Fibroblast of skin of right quadriceps (primary cell): ENCODE results near the gene GPATCH3.
"Not testable (repeated sequence)": the region's sequence is repeated elsewhere in the genome, so short reads cannot be mapped to it uniquely, and the experiment has no call there.

Experiments
- DNase-seq: peaks from one replicate; pipeline ENCODE4 v3.0.0-alpha.2; 2013

GPATCH3 gene

GRCh38 chr1:26900001-26900814 is at the start of gene GPATCH3:
Gene GPATCH3, minus strand, starts transcription at chr1:26900467. Its CDS starts 25 bp downstream, at chr1:26900442.
- DNase-seq = peak; percentile 94

GRCh38 chr1:26949926-26950319 is 49.7 kb upstream of the GPATCH3 start:
- no peak for DNase-seq

GRCh38 chr1:26949266-26949925 is 49.1 kb upstream of the GPATCH3 start:
- no peak for DNase-seq

DNA sequence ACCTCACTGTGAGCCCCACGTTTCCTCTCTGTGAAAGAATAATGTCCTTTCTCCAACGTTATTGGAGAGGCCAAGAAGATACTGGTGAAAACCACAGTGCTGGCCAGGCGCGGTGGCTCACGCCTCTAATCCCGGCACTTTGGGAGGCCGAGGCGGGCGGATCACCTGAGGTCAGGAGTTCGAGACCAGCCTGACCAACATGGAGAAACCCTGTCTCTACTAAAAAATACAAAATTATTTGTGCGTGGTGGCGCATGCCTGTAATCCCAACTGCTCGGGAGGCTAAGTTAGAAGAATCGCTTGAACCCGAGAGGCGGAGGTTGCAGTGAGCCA is 48.4 kb upstream of the GPATCH3 start:
- DNase-seq = not testable (repeated sequence)

DNA sequence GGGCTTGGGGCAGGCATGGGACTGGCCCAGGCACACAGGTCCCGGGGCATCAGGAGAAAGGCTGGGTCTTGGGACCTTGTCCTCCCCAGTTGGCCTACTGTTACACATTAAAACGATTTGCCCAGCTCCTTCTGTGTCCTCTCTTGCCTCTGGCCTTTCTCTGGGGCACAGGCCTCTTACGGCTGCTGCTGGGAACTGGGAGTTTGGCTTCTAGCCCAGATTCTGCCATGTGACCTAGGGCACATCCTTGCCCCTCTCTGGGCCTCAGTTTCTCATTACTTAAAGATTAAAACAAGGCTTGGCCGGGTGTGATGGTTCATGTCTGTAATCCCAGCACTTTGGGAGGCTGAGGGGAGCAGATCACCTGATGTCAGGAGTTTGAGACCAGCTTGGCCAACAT is 46.0 kb upstream of the GPATCH3 start:
- DNase-seq = no peak

DNA sequence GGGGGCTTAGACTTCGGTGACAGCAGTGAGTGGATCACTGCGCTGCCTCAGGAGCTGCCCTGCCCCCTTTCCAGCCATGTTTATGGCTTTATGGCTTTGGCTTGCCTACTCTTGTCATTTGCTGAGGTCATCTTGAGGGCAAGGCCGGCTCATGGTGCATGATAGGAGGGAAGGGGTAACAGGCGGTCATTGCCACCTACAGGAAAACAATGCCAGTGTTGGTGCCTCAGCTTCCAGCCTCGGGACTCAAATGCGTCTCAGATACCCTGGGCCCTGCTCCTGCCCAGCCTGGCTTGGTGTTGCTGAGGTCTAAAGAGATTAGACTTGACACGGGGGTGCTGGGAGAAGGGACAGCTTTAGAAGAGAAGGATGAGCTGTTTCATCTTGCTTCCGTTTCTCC is 45.5 kb upstream of the GPATCH3 start:
- no peak for DNase-seq

DNA sequence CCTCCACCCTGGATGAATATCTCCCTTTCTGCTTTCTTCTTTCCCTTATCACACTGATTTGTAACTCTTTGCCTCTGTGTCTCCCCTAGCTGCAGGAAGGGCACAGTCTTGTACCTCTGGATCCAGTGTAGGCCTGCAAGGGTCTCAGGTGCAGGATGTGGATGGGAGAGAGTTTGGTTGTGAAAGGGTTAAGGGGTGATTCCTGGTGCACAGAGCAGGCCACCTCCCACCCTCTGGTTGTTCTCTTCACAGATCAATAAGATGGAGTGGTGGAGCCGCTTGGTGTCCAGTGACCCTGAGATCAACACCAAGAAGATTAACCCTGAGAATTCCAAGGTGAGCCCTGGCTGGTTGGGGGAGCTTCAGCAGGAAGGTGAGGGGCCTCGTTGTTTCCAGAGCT is 44.9 kb upstream of the GPATCH3 start:
- DNase-seq = no peak

- DNase-seq = no peak
Observed at GRCh38 chr1:26942656-26943055, 42.4 kb upstream of the GPATCH3 start.

GRCh38 chr1:26941311-26941710 is 41.0 kb upstream of the GPATCH3 start:
- no peak for DNase-seq

DNA sequence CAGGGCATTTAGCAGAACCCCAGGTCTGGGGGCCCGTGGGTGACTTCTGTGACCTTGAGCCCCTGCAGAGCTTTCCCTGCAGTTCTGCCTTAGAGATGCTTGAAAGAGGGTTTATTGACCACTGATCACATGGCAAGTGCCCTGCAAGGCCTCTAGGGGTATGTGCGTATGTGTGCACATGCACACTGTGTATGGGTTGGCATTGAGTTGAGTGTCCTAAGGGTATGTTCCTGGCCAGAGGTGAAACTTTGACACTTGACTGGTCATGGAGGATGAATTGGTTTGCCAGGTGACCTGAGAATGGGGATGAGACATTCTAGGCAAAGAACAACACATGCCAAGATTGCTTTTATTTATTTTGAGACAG is 38.4 kb upstream of the GPATCH3 start:
- DNase-seq = no peak

- no peak for DNase-seq
Observed at GRCh38 chr1:26938004-26938658, 37.9 kb upstream of the GPATCH3 start.

DNA sequence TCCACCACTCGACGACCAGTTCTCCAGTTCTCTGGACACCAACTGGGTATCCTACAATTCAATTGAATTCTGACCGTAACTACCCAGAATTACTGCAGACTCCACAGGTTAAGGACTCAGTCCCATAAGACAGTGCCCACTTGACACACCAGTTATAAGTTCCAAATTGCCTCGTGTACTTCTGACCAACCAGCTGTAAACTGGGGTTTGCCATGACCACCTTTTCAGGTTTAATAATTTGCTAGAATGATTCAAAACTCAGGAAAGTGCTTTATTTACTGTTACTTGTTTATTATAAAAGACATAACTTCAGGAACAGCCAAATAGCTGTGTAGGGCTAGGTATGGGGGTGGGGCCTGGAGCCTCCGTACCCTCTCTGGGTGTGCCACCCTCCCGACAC is 36.6 kb upstream of the GPATCH3 start:
- DNase-seq = no peak

- no peak for DNase-seq
Observed at GRCh38 chr1:26932531-26932930, 32.3 kb upstream of the GPATCH3 start.

GRCh38 chr1:26923711-26924110 is 23.4 kb upstream of the GPATCH3 start:
- peak; percentile 10 for DNase-seq

DNA sequence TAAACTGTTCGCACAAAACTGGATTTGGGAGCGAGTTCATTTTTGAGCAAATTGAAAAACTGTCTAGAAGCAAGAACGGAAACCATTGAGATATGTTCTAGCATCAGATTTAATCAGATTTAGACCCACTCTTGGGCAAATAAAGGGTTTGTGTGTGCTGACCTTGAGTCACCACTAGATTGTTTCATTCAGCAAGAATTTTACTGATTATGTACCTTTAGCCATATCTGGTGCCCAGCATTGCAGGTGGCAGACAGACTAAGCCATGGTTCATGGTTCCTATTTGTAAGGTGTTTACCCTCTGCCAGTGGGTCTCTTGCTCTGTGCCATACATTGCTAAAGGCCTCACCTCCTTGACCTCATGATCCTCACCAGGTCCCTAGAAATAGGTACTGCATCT is 22.6 kb upstream of the GPATCH3 start:
- DNase-seq = no peak

GRCh38 chr1:26922431-26922729 is 22.1 kb upstream of the GPATCH3 start:
- no peak for DNase-seq

DNA sequence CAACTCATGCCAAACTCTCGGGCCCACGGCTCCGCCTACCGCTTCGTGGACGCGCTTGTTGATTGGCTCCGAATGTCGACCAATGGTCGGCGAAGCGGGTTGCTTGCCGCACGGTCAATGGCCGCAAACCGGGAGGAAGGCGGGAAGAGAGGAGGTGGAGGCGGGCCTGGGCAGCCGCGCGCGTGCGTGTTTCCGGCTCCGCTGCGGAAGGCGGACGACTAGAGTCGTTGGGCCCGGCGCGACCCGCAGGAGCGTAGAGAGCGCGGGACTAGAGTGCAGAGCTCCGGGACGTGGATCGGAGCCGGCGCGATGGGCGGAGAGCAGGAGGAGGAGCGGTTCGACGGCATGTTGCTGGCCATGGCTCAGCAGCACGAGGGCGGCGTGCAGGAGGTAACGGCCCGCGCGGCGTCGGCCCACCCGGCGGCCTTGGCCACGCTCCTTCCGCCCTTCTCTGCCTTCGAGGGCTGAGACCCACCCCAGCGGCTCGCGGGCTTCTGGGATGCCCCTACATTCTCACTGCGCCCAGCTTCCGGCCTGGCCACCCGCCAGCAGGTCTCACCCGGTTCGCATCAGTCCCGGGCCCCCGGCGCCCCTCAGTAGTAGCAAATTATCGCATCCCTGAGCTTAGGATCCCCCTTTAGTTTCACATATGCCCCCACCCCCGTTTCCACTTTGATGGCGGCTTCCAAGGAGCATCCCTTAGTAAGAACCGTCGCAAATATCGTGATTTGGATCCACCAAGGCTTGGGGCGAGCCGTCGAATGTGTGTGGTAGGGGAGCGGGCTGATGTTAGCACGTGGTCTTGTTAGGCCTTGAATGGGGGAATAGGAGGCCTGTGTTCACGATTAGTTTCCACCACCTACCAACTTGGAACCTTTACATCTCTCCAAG is 21.5 kb upstream of the GPATCH3 start, which contains the start of gene NUDC:
Gene NUDC, plus strand, starts transcription at position 204 of the 891 bp plus-strand sequence. Its CDS starts 106 bp downstream, at position 310.
- DNase-seq = peak; percentile 96

DNA sequence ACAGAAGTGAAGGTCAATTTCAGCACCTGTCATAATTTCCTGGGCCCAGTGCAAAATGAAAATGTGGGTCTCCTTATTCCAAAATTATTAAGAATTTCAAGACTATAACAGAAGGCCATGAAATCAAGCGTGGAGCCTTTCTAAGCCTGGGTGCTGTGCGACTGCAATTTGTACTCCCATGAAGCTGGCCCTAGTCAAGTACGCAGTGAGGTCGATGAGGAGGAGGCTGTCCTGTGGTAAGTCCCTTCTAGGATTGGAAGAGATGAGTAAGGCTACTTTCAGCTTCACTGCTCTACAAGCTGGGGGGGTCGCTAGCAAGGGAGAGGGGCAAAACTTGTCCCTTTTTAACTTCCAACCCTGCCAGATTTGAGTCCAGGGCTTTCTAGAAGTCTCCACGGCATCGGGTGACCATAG is 20.9 kb upstream of the GPATCH3 start:
- DNase-seq = no peak

GRCh38 chr1:26915204-26915842 is 15.1 kb upstream of the GPATCH3 start:
- no peak for DNase-seq

DNA sequence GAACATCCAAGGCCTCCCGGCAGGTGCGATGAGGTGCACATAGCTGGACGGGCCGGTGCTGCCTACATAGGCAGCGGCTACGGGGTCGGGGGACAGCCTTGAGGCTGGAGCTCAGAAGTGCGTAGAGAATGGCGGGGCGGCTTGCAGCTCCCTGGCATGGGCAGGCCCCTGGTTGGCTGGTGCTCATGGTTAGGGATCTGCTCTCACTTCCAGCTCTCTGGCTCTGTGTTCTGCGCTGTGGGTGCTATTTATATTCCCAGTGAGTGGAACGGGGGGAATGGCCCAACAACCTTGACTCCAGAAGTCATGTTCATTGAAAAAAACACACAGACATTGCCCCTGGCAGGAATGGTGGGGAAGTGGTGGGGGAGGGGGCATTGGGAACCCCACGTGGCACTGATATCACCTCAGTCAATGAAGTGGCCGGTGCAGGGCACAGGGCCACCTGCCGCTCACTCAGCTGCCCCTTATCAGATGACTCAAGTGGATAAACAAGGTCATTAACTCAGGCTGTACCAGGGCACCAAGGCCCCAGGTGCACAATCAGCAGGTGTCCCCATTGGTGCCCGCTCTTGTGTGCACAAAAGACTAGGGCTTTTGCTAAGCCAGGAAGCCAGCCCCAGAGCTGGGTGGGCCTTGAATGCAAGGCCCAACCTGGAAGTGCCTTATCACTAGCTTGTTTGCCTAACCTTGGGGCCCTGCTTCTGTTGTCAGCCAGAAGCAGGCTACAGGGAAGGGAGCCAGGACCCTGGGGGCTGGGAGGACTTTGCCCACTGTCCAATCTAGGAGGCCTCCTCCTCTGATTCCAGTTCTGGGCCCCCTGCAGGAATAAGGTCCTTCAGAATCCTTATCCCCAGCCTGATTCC is 13.7 kb upstream of the GPATCH3 start, which contains the start of gene NR0B2:
Gene NR0B2, minus strand, starts transcription at position 222 of the 866 bp plus-strand sequence. Its CDS starts 35 bp downstream, at position 187.
- no peak for DNase-seq

DNA sequence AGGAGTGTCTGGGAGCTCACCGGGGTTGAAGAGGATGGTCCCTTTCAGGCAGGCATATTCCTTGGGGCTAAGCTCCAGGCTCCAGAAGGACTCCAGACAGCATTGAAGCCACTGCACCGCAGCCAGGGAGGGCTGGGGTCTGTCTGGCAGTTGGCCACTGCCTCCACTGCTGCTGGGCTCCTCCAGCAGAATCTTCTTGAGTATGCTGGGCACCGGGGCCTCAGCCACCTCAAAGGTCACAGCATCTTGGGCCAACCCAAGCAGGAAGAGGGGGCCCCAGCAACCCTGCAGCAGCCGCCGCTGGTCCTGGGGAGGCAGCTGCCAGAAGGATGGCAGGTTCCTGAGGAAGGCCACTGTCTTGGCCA is 13.1 kb upstream of the GPATCH3 start:
- no peak for DNase-seq

- DNase-seq = no peak
Observed at GRCh38 chr1:26912147-26912490, 11.9 kb upstream of the GPATCH3 start.
